GM06990 (cell line): Measurements from ENCODE around the gene HRC.

ENCODE experiments used
- DNase-seq: peaks from one replicate; pipeline ENCODE4 v3.0.0-alpha.2; 2011; ENCODE audit not compliant: insufficient read length; ENCODE audit errors: extremely low read depth
- H3K27me3 ChIP-seq: replicated peaks from 2 replicates; pipeline ENCODE4 v1.6.0; 2011; ENCODE audit warnings: low read length; ENCODE audit not compliant: control insufficient read depth, insufficient read depth
- H3K36me3 ChIP-seq: 2 replicates; pipeline ENCODE4 v1.5.1; 2011; ENCODE audit warnings: low read length; ENCODE audit not compliant: control insufficient read depth, insufficient read depth
- H3K4me3 ChIP-seq: replicated peaks from 2 replicates; pipeline ENCODE4 v1.5.1; 2011; ENCODE audit warnings: low read depth, mild to moderate bottlenecking, control low read depth, low read length
- CTCF ChIP-seq: IDR thresholded peaks from 2 replicates; pipeline ENCODE4 v1.5.1; 2011; ENCODE audit warnings: low read length, control low read depth, mild to moderate bottlenecking, inconsistent platforms; ENCODE audit not compliant: insufficient read depth, poor library complexity, severe bottlenecking

Gene HRC

GRCh38 chr19:49109051-49109450 lies 46.1 kb downstream of the HRC start:
- no peak for DNase-seq
- H3K36me3 ChIP-seq, result peaks cover 35% of the 10 kb centered on the region
- H3K27me3 ChIP-seq, result no peaks in the 10 kb centered on the region
- no peak overlapping the region for H3K4me3 ChIP-seq
- TF ChIP-seq CTCF, result no peak

DNA sequence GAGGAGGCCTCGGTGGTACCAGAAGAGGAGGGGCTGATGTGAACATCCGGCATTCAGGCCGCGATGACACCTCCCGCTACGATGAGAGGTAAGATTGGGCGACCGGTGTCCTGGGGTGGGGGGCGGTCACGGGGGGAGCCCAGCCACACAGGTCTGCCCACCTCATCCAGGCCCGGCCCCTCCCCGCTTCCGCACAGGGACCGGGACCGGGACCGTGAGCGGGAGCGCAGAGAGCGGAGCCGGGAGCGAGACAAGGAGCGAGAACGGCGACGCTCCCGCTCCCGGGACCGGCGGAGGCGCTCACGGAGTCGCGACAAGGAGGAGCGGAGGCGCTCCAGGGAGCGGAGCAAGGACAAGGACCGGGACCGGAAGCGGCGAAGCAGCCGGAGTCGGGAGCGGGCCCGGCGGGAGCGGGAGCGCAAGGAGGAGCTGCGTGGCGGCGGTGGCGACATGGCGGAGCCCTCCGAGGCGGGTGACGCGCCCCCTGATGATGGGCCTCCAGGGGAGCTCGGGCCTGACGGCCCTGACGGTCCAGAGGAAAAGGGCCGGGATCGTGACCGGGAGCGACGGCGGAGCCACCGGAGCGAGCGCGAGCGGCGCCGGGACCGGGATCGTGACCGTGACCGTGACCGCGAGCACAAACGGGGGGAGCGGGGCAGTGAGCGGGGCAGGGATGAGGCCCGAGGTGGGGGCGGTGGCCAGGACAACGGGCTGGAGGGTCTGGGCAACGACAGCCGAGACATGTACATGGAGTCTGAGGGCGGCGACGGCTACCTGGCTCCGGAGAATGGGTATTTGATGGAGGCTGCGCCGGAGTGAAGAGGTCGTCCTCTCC lies 47.4 kb downstream of the HRC start:
- H3K27me3 ChIP-seq, result no peaks in the 10 kb centered on the region
- TF ChIP-seq CTCF, result no peak
- no peak overlapping the region for H3K4me3 ChIP-seq
- DNase-seq, result no peak
- H3K36me3 ChIP-seq, result peaks cover 43% of the 10 kb centered on the region

- peak; percentile 83 for TF ChIP-seq CTCF
- no peaks in the 10 kb centered on the region for H3K27me3 ChIP-seq
- peaks cover 46% of the 10 kb centered on the region for H3K36me3 ChIP-seq
- H3K4me3 ChIP-seq, result no peak overlapping the region
- no peak for DNase-seq
Measured at GRCh38 chr19:49106648-49107135, 48.5 kb downstream of the HRC start.

DNA sequence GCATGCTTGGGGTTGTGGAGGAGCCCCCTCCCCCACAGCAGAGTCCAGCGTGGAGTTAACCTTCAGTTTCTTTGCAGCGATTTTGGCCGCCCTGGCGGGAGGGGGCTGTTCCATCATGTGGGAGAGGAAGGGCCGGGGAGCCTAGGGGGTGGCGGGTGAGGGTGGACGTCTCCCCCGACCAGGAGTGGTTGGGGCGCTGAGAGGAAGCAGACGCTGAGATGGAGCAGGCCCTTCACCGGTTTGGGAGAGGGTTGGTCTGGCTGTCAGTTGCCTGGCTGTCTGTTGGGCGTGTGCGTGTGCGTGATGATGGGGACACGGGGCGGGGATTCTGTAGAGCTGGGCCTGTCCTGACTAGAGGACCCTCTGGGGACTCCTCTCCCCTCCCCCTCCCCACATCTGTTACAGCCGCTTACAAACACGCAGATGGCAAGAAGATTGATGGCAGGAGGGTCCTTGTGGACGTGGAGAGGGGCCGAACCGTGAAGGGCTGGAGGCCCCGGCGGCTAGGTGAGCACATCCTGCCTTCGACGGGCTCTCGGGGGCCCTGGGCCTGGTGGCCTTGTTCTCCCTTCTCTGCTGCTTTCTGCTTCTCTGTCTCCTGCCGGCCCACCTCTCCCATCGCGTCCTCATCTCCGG lies 50.8 kb downstream of the HRC start:
- Histone ChIP-seq H3K36me3 (peaks cover 56% of the 10 kb centered on the region), H3K27me3 (no peaks in the 10 kb centered on the region), H3K4me3 (no peak overlapping the region)
- TF ChIP-seq CTCF, result no peak
- DNase-seq, result no peak

GRCh38 chr19:49103331-49104085 lies 51.7 kb downstream of the HRC start:
- no peak for TF ChIP-seq CTCF
- Histone ChIP-seq H3K4me3 (no peak overlapping the region), H3K27me3 (no peaks in the 10 kb centered on the region), H3K36me3 (peaks cover 55% of the 10 kb centered on the region)
- no peak for DNase-seq
